Fibroblast of skin of right biceps (primary cell): Measurements from ENCODE around the gene ADCY10.
A peak's percentile ranks its signal among the peaks of the same experiment; 100 is the strongest.
"Not testable (repeated sequence)": the region's sequence is repeated elsewhere in the genome, so short reads cannot be mapped to it uniquely, and the experiment has no call there.

Experiments
- DNase-seq: peaks from one replicate; pipeline ENCODE4 v3.0.0-alpha.2; 2013

The ADCY10 gene

DNA sequence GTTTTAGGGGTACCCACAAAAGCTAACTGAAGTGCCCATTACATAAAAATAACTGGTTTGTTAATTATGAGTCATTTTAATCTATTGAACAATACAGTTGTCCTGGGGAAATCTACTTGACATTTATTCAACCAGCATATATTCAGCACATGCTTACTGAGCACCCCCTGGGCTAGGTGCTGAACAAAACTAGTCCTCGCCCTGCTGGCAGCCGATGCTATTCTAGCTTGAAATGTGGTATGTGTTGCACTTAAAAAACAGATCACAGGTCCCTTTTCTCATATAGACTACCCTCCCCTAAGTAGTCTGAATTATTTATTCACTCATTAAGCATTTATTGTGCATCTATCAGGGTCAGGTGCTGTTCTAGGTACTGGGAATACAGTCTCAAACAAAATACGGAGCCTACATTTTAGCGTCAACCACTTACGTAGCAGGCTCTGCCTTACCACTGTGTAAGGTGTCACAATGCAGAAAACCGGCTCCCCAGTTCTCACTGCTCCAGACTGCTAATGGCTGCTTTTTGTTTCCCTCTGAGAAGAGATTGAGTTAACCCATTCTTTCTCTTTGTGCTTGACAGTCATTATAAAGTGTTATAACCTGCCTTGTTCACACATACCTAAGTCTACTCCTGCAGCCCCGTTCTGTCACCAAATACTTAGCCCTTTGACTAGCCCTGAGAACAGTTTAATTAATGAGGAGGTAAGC is 57.1 kb downstream of the ADCY10 start:
- DNase-seq: no peak

DNA sequence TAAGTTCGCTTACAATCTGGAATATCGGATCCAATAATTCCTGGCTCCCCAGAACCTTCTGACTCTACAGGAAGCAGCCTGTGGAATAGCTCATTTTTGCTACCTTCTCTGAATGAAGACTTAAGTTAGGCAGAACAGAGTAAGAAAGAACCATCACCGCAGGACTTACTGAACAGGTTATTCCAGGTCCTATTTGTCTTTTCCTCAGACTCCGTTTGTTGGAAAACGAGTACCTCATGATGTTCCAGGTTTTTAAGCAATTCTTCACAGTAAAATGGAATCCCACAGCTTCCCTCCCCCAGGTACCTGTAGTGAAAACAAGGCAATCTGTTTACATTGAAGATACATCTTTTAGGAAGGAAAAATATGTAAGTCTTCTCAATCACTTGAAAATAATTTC is 59.8 kb downstream of the ADCY10 start:
- DNase-seq: no peak

DNA sequence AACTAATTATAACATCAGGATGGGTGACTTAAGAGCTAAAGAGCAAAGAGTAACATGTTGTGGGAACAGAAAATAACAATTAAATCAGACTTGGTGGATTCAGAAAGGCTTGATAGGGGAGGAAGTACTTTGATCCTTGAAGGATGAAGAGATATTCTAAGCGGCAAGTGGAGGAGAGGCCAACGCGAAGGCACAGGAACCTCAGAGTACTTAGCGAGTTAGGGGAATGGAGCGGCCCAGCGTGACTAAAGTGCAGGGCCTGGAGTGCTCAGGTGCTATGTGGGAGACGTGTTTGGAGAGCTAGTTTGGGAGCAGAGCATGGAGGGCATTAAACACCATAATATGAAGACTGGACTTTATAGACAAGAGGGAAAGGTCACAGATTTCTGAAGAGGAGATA is 64.3 kb downstream of the ADCY10 start:
- DNase-seq: no peak

DNA sequence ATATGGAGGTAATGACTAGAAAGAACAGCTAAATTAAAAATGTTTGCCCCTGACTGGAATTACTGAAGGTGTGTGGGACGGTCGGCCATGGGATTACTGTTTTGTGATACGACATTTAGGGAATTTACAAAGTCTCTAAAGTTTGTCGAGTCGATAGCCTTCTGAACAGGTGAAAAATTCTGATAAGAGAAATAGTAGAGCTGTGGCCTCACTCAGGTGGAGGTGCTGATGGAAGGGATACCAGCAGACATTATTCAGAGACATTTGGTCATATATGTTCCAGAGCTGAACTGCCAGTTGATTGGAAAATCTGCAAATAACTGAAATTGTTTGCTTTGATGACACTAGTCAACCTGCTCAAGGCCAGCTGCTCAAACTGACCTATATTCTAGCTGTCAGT is 71.1 kb downstream of the ADCY10 start:
- DNase-seq: no peak

DNA sequence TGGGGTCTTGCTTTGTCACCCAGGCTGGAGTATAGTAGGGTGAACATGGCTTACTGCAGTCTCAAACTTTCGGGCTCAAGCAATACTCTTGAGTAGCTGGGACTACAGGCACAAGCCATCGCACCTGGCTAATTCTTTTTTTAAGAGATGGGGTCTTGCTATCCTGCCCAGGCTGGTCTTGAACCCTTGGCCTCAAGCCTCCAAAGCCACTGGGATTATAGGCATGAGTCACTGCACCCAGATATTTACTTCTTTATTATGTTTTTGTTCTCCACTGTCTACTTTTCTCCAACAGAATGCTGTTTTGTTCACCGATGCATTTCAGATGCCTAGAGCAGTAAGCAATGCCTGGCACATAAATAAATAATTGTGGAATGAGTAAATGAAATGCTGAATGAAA is 72.4 kb downstream of the ADCY10 start:
- no peak for DNase-seq

DNA sequence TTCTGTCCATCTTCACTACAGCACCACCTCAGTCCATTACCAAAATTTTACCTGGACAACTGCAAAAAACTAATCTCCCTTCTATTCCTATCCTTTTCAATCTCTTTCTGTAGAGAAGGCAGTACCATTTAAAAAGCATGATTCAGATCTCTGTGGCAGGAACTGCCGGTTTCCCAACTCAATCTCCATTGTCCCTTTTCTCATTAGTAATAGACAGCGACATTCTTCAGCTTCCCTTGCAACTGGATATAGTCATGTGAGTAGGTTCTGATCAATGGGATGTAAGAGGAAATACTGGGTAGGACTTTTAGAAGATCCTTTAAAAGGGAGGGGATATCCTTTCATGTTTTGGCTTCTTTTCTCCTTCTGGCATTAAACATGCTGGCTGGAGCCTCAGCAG is 74.9 kb downstream of the ADCY10 start:
- DNase-seq: no peak

DNA sequence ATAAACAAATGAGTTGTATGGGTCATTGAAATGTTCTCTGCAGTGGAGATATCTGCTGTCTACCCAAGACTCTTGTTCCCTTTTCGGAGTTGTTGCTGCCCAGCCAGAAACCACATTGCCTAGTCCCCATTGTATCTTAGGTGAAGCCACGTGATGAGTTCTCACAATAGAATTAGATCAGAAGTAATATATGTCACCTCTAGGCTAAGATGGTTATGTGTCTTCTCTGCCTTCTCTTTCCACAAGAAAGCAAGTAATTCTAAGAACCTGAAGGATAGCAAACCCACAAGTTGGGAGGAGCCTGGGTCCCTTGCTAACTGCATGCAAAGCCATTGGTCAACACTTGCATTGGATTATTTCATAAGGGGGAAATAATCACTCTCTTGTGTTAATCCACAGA is 76.6 kb downstream of the ADCY10 start:
- DNase-seq: no peak

DNA sequence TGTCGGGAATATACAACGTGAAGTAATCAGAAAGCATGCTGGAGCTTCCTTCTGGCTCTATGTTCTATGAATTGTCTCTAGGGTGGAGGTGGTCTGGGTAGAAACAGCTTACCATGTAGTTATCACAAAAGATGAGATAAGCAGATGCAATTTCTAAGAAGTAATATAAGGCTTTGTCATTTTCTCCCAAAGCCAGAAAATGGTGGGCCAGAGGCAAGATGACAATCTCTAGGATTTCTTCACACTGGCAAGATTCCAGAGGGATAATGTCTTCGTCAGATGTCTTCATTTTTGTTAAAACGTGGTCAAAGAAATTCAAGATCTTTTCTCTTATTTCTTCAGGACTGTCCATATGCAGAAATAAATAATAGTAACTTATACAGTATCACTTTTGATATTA is 77.7 kb downstream of the ADCY10 start:
- DNase-seq: no peak

DNA sequence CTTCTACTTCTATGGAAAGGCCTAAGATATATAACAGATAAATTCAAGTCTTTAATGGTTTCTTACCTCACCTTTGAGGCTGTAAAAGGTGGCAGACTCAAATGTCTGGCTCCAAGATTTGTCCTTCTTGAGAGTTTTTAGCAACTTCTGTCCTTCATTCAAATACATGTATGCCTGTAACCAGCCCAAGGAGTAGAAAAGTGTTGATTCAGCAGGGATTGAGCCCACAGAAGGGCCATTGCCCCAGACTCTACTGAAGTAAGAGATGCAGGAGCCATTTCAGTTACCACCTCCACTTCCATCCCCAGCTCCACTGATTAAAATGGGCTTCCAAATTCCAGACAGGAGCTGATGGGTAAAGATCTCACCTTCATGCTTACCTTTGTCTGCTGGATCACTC is 80.0 kb downstream of the ADCY10 start:
- no peak for DNase-seq

DNA sequence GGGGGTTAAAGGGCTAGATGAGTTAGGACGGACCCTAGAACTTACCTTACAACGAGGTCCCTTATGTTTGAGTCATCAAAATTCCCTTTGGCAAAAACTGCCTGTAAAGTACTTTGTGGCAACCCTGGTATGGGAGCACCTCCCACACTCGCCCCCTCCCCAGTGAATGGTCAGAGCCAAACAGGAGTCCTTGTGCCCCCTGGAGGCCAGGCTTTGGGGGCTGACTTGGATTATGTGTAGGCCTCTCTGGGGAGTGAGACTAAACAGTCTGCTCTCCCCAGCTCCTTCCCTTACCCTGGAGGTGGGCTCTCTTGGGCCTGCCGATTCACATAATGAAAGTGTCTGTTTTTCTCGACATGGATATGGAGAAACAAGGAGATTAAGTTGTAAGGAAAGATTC is 81.2 kb downstream of the ADCY10 start:
- DNase-seq: no peak

DNA sequence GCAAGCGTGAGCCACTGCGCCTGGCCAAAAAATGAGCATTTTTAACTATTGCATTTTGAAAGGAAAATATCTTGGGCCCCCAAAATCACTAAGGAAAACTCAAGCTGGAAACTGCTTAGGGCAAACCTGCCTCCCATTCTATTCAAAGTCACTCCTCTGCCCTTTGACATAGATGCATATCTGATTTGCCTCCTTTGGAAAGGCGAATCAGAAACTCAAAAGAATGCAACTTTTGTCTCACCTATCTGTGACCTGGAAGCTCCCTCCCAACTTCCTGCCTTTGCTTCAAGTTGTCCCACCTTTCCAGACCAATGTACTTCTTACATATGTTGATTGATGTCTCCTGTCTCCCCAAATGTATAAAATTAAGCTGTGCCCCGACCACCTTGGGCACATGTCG is 83.3 kb downstream of the ADCY10 start:
- not testable (repeated sequence) for DNase-seq

DNA sequence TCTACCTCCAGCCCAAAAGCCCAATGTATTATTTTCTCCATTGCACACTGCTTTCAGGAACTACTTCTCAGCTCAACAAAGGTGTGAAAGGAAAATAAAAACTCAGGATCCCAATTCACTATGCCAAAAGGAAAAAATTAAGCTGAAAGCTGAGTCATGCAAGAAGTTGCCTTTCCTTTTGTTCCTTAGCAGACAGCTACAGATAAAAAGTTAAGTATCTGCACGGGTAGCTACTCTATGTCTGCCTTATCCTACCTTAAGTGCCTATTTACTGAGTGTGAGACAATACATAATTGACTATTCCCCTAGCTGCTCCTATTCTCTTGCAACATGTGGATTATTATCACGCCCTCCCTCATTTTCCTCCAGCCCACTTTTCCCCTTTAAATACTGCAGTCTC is 84.1 kb downstream of the ADCY10 start:
- no peak for DNase-seq

DNA sequence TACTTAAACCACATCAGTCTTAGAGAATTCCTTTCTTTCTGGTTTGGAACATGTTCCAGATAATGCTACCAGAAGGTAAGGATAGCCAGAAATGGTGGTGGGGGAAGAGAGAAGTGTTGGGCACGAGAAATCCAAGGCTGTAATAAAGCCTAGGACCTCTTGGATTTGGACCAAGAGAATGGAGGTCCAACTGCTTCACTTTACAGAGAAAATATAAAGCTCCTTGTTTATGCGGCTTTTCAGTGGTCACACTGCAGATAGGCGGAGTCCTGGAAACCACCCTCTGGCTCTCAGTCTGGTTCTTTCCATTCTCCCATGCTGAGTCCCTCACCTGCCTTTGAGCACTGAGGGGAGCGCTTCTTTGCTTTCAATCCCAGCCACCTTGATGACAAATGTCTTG is 87.8 kb downstream of the ADCY10 start:
- no peak for DNase-seq

DNA sequence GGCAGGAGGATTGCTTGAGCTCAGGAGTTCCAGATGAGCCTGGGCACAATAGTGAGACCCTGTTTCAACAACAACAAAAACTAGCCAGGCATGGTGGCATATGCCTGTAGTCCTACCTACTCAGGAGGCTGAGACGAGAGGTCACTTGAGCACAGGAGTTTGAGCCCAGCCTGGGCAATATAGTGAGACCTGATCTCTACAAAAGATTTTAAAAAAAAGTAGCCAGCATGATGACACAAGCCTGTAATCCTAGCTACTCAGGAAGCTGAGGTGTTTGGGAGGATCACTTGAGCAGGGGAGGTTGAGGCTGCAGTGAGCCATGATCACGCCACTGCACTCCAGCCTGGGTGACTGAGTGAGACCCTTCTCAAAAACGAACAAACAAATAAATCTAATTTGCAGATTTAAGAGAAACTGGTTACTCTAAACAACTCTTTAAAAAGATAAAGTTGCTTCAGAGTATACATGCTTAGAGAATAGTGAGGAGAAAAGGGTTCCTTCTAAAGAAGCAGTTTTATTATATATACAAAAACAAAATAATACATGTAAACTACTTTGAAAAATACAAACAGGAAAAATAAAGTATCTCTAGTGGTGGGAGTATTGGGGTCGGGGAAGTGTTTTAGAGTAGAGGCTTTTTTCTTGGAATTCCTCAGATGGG is 88.4 kb downstream of the ADCY10 start:
- no peak for DNase-seq

DNA sequence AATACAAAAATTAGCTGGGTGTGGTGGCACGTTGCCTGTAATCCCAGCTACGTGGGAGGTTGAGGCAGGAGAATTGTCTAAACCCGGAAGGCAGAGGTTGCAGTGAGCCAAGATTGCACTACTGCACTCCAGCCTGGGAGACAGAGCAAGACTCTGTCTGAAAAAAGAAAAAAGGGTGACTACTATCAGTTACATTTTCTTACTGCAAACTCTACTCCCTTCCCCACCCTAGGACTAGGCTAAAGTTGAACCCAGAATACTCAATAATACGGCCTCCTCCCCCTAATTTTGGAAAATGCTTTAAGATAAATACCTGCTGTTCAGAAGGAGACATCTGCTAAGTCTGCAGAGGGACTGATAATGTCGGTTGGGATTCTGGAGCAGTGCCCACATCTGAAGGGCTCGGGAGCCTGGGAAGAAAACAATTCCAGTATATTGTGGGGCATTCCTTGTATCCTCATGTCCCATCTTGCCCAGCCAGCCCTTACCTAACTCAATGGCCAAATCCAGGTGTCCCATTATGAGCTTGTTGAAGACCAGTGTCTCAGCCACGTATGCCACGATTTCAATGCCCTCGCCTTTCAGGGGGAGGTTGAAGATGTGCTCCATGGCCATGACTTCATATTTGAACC is 89.7 kb downstream of the ADCY10 start:
- DNase-seq: no peak

DNA sequence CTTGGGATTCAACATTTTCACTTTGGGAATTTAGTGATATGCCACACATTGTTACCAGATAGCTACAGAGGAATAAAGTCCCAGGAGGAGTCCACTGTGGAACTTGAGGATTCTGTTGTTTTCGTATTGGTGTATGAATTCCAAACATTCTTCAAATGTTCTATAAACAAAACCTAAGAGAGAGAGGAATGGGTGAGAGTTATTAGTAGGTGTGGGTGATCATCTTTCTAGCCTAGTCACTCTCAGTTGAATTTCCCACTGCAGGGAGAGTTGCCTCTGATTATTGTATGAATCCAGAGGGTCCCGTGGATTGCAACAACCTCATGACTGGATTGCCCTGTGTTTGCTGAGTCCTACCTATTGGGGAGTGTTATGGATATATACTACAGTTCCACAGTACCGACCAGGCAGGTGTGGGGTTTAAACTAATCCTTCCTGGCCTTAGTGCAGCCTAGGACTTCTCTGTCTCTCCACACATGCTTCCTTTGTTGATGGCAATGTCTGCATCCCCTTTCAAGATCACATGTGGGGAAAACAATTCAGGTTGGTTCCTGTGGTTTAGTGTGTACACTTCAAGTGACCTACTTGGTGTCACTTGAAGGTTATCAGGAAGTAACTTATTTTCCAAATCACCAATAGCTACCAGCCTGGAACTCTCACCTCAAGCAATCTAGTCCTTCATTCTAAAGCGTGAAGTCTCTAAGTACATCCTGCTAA is 91.8 kb downstream of the ADCY10 start:
- DNase-seq: peak; percentile 56

DNA sequence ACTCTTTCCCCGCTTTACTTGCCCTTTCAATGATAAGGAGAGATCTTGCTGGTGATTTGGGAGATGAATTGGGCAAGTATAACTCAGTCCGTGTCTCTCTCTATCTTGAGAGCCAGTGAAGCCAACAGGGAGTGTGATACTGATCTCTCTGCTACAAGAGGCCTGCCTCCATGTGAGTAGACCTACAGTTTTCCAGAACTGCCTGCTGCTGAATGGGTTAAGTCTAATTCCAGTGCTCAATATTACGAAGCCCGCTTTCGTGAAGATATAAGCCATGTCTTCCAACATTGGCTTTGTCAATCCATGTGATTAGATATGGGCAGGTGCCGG is 92.6 kb downstream of the ADCY10 start:
- DNase-seq: no peak

DNA sequence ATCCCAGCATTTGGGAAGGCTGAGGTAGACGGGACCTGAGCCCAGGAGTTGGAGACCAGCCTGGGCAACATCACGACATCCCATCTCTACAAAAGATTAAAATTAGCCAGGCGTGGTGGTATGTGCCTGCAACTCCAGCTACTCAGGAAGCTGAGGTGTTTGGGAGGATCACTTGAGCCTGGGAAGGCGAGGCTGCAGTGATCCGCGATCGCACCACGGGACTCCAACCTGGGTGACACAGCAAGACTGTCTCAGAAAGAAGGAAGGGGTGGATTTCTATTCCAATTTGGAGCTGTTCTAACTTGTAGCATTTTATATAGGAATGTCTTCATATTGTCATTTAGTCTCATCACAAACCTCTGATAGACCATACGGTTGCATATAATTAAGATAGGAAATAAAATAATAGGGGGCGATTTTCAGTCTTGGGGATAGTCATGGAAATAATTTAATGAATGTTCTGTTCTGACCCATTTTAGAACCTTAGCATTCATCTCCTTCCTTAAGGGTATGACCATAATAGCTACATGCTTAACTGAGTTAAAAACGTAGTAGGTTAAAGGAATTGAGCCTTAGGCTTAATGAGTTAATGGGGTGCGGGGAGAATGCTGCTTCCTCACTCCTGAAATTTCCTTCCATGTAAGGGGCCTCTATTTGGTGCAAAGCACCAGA is 93.1 kb downstream of the ADCY10 start:
- no peak for DNase-seq

DNA sequence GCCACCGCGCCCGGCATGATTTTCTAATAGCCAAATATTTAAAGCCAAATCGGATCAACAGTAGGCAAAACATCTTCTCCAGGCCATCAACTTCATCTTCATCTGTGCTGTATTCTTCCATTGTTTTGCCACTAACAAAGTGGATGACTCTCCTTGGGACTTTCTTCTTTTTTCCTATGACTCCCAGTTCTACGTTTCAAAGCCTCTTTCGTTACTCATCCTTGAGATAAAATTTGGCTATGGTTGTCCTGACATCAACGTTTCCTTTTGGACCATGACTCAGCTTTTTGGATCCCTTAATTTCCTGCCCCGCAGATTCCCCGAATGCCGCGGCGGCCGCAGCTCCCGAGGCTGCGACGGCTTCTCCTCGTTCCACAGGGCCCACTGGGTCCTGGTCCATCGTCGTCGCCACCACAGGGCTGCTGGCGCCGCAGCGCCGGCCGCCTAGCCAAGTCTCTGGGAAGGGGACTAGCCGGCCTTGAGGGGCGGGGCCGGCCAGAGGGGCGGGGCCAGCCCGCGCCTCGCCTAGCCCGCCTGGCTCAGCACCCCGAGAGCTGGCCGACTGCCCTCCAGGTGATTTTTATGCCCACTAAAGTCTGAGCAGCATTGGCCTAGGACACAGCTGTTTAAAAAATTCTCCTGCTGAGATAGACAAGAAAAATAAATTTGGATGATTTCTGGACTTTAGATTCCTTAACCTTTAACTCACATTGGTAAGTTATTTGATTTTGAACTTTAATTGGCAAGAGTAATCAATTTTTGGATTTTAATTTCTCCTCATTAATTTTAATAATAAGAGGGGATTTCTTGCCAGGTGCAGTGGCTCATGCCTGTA is 93.9 kb downstream of the ADCY10 start:
- DNase-seq: peak; percentile 98

DNA sequence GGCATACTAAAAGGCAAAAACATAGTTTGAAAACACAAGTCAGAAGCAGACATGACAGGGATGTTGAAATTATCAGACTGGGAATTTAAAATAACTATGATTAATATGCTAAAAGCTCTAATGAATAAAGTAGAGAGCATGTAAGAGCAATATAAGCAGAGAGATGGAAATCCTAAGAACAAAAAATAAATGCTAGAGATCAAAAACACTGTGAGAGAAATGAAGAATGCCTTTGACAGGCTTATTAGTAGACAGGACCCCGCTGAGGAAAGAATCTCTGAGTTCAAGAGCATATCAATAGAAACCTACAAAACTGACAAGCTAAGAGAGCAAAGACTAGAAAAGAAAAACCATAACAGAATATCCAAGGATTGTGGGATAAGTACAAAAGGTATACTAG is 98.3 kb downstream of the ADCY10 start:
- no peak for DNase-seq

DNA sequence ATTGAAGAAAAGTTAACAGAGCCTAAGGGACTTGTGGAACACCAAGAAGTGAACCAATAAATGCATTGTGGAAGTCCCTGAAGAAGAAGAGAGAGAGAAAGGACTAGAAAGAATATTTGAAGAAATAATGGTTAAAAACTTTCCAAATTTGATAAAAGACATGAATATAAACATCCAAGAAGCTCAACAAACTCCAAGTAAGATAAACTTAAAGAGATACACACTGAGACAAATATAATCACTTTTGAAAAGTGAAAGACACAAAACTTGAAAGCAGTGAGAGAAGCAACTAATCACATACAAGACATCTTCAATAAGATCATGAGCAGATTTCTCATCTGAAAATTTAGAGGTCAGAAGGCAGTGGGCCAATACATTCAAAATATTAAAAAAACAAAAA is 101.0 kb downstream of the ADCY10 start:
- no peak for DNase-seq

DNA sequence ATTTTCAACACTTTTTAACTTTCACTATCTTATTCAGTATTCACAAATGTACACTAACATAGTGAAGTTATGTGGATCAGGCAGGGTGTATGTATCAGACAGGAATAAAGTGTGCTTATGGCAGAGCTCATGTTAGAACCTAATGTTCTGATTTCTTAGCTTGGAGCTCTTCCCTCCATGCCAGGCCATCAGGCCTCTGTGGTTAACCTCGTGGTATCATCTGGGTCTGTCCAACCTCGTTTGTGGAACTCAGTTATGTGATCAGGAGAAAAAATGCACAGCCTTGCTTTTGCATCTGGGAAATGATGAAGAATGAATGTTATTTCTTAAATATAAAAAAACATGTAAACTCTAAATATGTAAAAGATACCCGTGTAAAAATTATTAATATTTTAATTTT is 105.2 kb downstream of the ADCY10 start:
- DNase-seq: no peak

DNA sequence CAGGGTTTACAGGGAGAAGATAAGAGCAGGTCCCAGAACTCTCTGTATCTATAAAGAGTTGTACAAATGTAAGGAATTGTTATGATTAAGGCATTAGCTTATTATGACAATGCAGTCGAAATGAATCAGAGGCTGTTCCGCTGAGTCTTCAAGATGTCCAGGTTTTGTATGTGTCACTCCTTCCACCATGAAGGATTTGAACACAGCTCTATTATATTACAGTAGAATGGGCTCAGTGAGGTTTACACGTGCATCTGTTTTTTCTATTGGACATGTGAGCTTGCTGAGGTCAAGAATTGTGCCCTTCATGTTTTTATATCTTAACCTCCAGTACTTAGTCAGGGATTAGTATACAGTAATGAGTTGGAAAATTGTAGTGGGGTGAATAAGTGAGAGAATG is 105.8 kb downstream of the ADCY10 start:
- peak; percentile 55 for DNase-seq
